HG03103 (cell line): Measurements from ENCODE around the gene MTCL1.
"Not testable (repeated sequence)": the region's sequence is repeated elsewhere in the genome, so short reads cannot be mapped to it uniquely, and the experiment has no call there.

ENCODE experiments used
- ATAC-seq: cut with Tn5 transposase; IDR thresholded peaks from one replicate; pipeline ENCODE4 v1.9.1; 2021; ENCODE audit warnings: low read depth; ENCODE audit not compliant: unreplicated experiment

MTCL1 gene

GRCh38 chr18:8741117-8741516 lies 35.8 kb downstream of the MTCL1 start:
- no peak for ATAC-seq

- no peak for ATAC-seq
These were observed 36.2 kb downstream of the MTCL1 start for GRCh38 chr18:8741532-8741931.

- no peak for ATAC-seq
These were observed 37.3 kb downstream of the MTCL1 start for GRCh38 chr18:8742387-8743361.

- ATAC-seq = no peak
These were observed 38.7 kb downstream of the MTCL1 start for GRCh38 chr18:8744038-8744437.

- no peak for ATAC-seq
These were observed 39.3 kb downstream of the MTCL1 start for GRCh38 chr18:8744656-8745055.

- ATAC-seq = no peak
These were observed 40.1 kb downstream of the MTCL1 start for GRCh38 chr18:8745355-8746014.

- no peak for ATAC-seq
These were observed 42.1 kb downstream of the MTCL1 start for GRCh38 chr18:8747440-8747937.

- no peak for ATAC-seq
These were observed 44.1 kb downstream of the MTCL1 start for GRCh38 chr18:8749492-8749891.

- ATAC-seq = no peak
These were observed 45.6 kb downstream of the MTCL1 start for GRCh38 chr18:8750954-8751415.

GRCh38 chr18:8751692-8752091 lies 46.3 kb downstream of the MTCL1 start:
- no peak for ATAC-seq

GRCh38 chr18:8752329-8752728 lies 47.0 kb downstream of the MTCL1 start:
- no peak for ATAC-seq

- peak; percentile 58 for ATAC-seq
These were observed 49.9 kb downstream of the MTCL1 start for GRCh38 chr18:8754995-8755960.

- ATAC-seq = no peak
These were observed 51.2 kb downstream of the MTCL1 start for GRCh38 chr18:8756571-8756970.

- ATAC-seq = no peak
These were observed 52.1 kb downstream of the MTCL1 start for GRCh38 chr18:8757396-8757997.

GRCh38 chr18:8758466-8758865 lies 53.1 kb downstream of the MTCL1 start:
- no peak for ATAC-seq

GRCh38 chr18:8760984-8761383 lies 55.6 kb downstream of the MTCL1 start:
- no peak for ATAC-seq

GRCh38 chr18:8761535-8761934 lies 56.2 kb downstream of the MTCL1 start:
- not testable (repeated sequence) for ATAC-seq

GRCh38 chr18:8762968-8763367 lies 57.6 kb downstream of the MTCL1 start:
- ATAC-seq = no peak

GRCh38 chr18:8763611-8764010 lies 58.3 kb downstream of the MTCL1 start:
- ATAC-seq = no peak
